Measurements from ENCODE around the gene IMMP2L.

The IMMP2L gene

DNA sequence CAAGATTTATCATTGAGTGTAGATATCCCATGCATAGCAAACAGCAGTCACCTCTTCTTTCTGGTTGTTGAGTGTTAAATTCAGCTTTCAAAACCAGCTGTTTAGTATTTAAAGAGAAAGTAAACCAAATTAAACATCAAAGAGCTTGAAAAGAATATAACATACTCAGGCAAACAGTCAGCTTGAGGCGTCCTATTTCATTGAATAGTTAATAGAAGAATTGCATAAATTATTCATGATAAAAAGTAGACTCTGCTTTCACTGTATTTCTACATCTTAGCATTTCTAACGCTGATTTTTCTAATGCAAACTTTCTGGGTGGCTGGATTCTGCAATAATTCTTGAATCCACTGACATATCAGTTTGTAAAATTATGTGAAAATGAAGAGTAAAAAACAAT lies 935.9 kb downstream of the IMMP2L start:
- DNase-seq (ENCODE audit: low read depth), result no peak

DNA sequence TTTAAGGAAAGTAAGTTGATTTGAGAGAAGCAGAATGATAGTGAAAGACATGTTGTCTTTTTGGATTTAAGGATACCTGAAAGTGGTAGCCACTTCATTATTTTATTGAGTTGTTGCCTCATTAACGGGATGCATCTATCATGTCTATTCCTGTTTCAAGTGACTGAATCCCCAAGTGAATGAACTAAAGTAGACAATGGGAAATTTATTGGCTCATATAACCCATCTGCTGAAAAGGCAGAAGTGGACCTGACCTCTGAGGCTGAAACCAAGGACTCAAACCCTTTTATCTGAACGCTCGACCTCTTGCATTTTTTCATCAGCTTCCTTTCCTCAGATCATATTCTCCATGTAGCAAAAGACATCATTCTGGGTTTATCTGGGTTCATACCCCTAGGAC lies 937.0 kb downstream of the IMMP2L start:
- no peak for DNase-seq (ENCODE audit: low read depth)

DNA sequence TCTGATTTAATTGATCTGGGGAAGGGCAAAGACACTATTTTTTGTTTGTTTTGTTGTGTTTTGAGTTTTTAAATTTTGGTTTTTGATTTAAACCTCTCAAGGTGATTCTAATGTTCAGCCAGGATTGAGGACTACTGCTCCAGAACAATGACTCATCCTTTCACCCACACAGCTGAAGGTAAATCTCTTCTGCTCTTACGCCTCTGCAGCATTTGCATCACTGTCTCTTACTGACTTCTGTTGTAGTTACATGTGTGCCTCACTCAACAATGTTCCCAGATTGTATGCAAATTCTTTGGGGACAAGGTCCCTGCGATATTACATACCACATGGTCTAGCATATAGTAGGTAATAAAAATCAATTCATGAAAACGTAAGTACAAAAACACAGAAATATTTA lies 938.9 kb downstream of the IMMP2L start:
- DNase-seq (ENCODE audit: low read depth), result no peak

GRCh38 chr7:110621289-110621688 lies 941.0 kb downstream of the IMMP2L start:
- no peak for DNase-seq (ENCODE audit: low read depth)

- DNase-seq (ENCODE audit: low read depth), result no peak
Measured at GRCh38 chr7:110620110-110620735, 942.1 kb downstream of the IMMP2L start.

Data from stimulated activated CD8-positive, alpha-beta memory T cell treated with anti-CD3 and anti-CD28 coated beads, Interleukin-12 subunit alpha, Interleukin-12 subunit beta, amount 100 ng/mL, for 4 hours (primary cell).